ENCODE results near the gene NINL.
A peak's percentile ranks its signal among the peaks of the same experiment; 100 is the strongest.
"Not testable (repeated sequence)": the region's sequence is repeated elsewhere in the genome, so short reads cannot be mapped to it uniquely, and the experiment has no call there.

The NINL gene

DNA sequence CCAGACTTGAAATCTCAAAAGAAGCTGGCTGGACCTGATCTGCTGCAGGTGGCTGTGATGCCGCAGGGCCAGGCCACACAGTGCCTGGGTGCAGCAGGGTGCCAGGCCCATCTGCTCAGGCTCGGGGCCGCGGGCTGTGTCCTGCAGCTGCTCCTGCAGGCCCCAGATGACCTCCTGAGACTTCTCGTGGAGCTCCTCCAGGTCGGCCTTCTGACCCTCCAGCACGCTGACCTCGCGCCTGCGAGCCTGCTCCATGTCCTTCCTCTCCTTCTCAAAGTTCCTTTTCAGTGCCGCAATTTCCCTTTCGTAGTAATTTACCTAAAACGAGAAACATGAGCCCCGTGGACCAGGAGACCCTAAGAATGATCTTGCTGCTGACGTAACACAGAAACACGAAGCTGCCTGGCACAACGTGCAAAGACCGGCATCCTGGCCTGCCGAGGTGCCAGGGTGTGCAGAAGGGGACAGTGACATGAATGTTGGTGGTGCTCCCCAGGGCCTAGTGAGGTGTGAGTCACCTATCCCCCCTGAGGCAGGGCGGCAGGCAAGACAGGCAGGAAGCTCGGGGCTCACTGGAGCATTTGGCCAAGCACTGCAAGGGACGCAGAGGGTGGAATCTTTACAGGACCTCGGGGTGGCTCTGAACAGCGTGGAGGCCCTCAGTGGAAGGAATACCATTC lies 106.3 kb downstream of the NINL start:
- Mint-ChIP-seq H3K36me3 (no peaks in the 10 kb centered on the region), H3K27ac (no peak overlapping the region)
- CTCF ChIA-PET, result interaction anchor here (0.8 kb wide), 1 partner anchor 9 kb away, joined by 4 read pairs; no protein-coding TSS in a partner anchor

DNA sequence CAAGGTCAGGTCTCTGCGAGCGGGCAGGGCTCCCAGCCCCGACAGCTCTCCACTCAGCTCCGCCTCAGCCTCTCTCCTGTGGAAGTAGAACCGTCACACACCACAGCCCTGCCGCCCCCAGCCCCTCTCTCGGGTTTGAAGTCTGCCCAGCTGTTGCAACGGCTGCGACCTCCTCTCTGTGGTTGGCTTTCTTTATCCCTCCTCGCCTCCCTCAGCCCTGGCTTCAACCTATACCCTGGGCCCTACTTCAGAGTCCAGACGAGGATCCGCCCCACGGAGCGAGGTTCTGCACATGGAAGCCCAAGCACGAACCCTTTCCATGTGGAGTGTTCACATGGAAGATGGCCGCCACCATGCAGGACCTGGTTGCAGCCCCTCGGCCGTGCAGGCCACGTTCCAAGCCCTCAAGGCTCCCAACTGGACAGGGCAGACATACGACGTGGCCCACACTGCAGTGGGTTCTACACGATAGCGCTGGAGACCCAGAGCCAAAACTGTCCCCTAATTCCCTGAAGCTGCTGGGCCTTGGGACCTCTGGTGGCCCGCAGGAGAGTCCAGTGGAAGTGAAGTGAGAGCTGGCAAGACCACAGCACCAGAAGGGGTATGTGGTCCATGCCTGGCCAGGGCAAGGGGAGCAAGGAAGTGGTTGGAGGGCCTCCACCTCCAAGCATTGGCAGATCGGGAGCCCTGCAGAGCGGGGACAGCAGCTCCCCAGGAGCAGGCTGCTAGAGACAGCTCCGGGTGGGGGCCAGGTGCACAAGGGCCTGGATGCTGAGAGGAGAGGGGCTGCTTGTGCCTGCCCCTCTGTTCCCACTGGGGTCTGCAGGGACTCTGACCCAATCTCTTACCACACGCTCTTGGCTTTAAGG lies 108.1 kb downstream of the NINL start:
- no peaks in the 10 kb centered on the region for H3K4me1 Mint-ChIP-seq
- no peak overlapping the region for H3K27ac Mint-ChIP-seq
- no peak overlapping the region for H3K4me3 Mint-ChIP-seq
- H3K9me3 Mint-ChIP-seq, result no peaks in the 10 kb centered on the region
- no peak for DNase-seq
- no peaks in the 10 kb centered on the region for H3K27me3 Mint-ChIP-seq
- H3K36me3 Mint-ChIP-seq, result no peaks in the 10 kb centered on the region
- CTCF ChIA-PET, result no interaction called here

More for the DNA sequence above, 106.3 kb downstream of the NINL start:
- Mint-ChIP-seq H3K9me3 (no peaks in the 10 kb centered on the region), H3K4me3 (no peak overlapping the region), H3K27me3 (peaks cover 4% of the 10 kb centered on the region), H3K4me1 (peaks cover 3% of the 10 kb centered on the region)
- DNase-seq, result no peak

DNA sequence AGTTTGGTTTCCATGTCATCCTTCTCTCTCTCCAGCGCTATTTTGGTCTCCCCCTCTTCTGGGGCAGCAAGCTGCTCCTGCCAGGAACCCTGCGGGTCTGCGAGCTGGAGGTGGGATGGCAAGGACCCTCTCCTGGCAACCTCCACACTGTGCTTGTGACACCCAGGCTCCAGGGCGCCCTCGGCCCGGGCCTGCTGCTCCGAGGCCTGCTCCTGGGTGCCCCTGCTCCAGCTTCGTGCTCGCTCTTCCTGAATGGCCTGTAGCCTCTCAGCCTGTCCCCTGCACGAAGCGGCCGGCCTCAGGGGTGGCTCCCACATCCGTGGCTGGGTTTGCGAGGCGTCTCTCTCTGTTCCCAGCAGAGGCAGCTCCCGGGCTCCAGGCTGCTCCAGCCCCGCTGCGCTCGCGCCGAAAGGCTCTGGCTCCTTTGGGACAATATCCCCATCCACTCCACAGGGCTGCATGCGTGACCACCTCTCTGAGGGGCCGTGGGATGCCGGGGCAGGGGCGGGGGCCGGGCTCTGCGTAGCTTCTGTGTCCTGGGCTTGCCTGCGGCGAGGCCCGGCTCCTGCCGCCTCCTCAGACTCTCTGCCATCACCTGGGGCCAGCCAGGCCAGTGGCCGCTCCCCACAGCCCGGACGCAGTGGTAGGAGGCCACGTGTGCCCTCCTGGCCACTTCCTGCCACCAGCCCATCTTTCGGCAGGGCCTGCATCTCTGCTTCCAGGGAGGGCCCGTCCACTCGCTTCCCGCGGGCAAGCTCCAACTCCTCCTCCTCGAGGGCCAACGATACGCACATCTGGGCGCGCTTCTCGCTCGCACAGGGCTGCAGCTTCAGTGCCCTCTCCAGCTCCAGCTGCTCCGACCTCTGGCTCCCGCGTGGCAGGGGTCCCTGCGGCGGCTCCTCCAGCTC lies 109.0 kb downstream of the NINL start:
- H3K27ac Mint-ChIP-seq, result no peak overlapping the region
- H3K27me3 Mint-ChIP-seq, result no peaks in the 10 kb centered on the region
- no peaks in the 10 kb centered on the region for H3K36me3 Mint-ChIP-seq
- H3K4me3 Mint-ChIP-seq, result no peak overlapping the region
- DNase-seq, result no peak
- no peaks in the 10 kb centered on the region for H3K4me1 Mint-ChIP-seq
- no peaks in the 10 kb centered on the region for H3K9me3 Mint-ChIP-seq
- CTCF ChIA-PET, result no interaction called here

DNA sequence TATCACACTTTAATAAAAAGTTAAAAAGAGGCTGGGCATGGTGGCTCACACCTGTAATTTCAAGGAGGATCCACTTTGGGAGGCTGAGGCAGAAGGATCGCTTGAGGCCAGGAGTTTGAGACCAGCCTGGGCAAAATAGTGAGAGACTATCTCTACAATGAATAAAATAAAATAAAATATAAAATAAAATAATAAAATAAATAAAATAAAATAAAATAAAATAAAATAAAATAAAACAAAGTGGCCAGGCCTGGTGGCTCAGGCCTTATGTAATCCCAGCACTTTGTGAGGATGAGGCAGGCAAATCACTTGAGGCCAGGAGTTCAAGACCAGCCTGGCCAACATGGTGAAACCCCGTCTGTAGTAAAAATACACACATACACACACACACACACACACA lies 112.0 kb downstream of the NINL start:
- H3K4me1 Mint-ChIP-seq, H3K4me3 Mint-ChIP-seq, CTCF ChIA-PET: not testable (repeated sequence)

DNA sequence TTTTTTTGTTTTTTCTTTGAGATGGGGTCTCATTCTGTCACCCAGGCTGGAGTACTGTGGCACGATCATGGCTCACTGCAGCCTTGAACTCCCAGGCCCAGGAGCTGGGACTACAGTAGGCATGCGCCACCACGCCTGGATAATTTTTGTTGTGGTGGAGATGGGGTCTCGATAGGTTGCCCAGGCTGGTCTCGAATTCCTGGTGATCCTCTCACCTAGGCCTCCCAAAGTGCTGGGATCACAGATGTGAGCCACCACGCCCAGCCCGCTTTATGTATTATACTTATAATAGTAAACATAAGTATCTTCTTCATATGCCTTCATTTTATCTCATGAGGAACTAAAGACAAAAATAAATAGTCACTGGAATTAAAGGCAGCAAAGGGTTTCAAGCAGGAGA lies 114.3 kb downstream of the NINL start:
- Mint-ChIP-seq H3K9me3 (no peaks in the 10 kb centered on the region), H3K27me3 (no peaks in the 10 kb centered on the region), H3K36me3 (no peaks in the 10 kb centered on the region), H3K4me3 (no peak overlapping the region), H3K27ac (no peak overlapping the region), H3K4me1 (peaks cover 5% of the 10 kb centered on the region)
- CTCF ChIA-PET, result interaction anchor here (1.4 kb wide), 1 partner anchor 8 kb away, joined by 4 read pairs; no protein-coding TSS in a partner anchor
- no peak for DNase-seq

More for the DNA sequence above, 112.0 kb downstream of the NINL start:
- DNase-seq, H3K36me3 Mint-ChIP-seq, H3K27me3 Mint-ChIP-seq, H3K27ac Mint-ChIP-seq, H3K9me3 Mint-ChIP-seq: not testable (repeated sequence)

DNA sequence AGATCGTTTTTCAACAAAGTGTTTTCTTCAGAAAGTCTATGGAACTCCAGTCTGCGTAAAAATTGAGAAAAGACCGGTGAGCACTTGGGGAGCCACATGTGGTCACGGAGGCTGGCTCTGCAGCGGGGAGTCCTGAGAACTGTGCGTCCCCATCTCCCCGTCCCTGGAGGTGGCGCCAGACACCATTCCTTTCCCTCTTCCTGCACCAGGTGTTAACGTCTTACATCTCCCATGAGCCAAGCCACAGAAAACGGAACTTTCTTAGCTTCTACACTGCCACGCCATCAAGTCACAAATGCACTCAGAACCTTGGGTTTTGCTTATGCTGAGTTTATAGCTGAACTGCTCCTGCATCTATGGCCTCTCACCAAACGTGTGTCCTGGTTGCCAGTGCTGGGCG lies 115.3 kb downstream of the NINL start:
- Mint-ChIP-seq H3K9me3 (no peaks in the 10 kb centered on the region), H3K4me3 (no peak overlapping the region), H3K27ac (no peak overlapping the region), H3K27me3 (no peaks in the 10 kb centered on the region), H3K36me3 (no peaks in the 10 kb centered on the region), H3K4me1 (peaks cover 5% of the 10 kb centered on the region)
- CTCF ChIA-PET, result interaction anchor here (0.6 to 1.4 kb wide), 5 partner anchors 9 to 398 kb away, joined by 3 to 6 read pairs (median 3); no protein-coding TSS in a partner anchor
- DNase-seq, result peak; percentile 70

DNA sequence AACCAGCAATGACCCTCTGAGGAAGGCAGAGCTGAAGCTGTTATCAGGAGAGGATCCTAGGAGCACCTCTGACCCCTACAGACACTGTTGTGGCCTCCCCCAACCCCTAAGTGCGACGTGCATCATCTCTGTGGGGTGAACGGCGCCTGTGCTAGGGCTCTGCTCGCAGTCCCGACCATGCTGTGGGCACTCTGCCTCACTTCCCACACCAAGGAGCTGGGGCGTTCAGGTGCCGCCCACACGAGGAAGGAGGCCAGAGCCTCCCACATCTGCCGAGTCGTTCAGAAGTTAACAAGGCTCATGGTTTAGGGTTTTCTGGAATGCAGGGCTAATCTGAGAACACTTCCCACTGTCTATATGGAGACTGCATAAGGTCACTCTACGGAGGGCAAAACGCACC lies 115.8 kb downstream of the NINL start:
- CTCF ChIA-PET, result interaction anchor here (0.6 to 1.4 kb wide), 4 partner anchors 10 to 108 kb away, joined by 3 to 6 read pairs (median 4); no protein-coding TSS in a partner anchor
- H3K36me3 Mint-ChIP-seq, result no peaks in the 10 kb centered on the region

DNA sequence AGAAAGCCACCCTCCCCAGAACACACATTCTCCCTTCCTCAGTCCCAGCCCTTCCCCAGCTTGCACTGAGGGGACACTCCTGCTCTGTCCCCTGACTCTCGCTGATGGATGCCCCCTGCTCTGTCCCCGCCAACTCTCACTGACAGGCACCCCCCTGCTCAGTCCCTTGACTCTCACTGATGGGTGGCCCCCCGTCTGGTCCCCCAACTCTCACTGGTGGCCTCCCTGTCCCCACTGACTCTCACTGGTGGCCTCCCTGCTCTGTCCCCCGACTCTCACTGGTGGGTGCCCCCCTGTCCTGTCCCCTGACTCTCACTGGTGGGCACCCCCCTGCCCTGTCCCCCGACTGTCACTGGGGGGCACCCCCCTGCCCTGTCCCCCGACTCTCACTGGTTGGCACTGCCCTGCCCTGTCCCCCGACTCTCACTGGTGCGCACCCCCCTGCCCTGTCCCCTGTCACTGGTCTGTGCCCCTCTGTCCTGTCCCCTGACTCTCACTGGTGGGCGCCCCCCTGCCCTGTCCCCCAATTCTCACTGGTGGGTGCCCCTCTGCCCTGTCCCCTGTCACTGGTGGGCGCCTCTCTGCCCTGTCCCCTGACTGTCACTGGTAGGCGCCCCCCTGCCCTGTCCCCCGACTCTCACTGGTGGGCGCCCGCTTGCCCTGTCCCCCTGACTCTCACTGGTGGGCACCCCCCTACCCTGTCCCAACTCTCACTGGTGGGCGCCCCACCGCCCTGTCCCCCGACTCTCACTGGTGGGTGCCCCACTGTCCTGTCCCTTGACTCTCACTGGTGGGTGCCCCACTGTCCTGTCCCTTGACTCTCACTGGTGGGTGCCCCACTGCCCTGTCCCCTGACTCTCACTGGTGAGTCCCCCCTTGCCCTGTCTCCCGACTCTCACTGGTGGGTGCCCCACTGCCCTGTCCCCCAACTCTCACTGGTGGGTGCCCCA lies 116.9 kb downstream of the NINL start:
- Mint-ChIP-seq H3K36me3 (no peaks in the 10 kb centered on the region), H3K27ac (no peak overlapping the region), H3K9me3 (no peaks in the 10 kb centered on the region), H3K4me1 (peaks cover 5% of the 10 kb centered on the region), H3K4me3 (no peak overlapping the region), H3K27me3 (no peaks in the 10 kb centered on the region)
- no peak for DNase-seq
- CTCF ChIA-PET, result no interaction called here

More for the DNA sequence above, 115.8 kb downstream of the NINL start:
- DNase-seq, result no peak
- Mint-ChIP-seq H3K9me3 (no peaks in the 10 kb centered on the region), H3K4me3 (no peak overlapping the region), H3K27ac (no peak overlapping the region), H3K4me1 (peaks cover 5% of the 10 kb centered on the region), H3K27me3 (no peaks in the 10 kb centered on the region)

DNA sequence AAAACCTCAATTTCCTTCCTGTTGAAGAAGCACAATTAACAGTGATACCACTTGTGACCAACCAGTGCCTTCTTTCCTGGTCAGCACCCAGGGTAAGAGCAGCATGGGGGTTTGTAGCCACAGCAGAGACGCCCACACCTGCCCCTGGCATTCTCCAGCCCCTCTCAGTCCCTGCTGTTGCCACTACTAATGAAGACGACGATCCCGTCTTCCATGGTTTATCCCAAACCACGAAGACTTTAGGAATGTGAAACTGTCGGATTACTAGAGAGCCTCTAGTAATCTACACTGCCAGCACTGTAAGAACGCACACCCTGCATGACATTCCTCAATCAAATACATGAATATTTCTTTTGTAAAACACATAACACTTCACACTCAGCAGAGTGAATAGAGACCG lies 117.9 kb downstream of the NINL start:
- DNase-seq, result no peak
- no peak overlapping the region for H3K4me3 Mint-ChIP-seq

DNA sequence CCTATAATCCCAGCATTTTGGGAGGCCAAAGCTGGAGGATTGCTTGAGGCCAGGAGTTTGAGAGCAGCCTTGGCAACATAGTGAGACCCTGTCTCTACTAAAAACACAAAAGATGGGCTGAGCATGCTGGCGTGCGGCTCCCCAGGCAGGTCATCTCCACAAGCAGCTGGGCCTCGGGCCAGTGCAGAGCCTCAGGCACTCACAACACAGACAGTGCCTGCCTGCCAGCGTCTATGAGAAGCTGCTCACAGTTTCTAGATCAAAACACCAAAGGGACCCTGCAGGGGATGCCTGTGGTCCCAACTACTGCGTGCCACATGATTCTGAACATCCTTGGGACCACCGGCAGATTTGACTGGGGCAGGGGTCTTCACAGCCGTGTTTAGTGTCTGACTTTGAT lies 118.5 kb downstream of the NINL start:
- Mint-ChIP-seq H3K27ac (no peak overlapping the region), H3K27me3 (no peaks in the 10 kb centered on the region)
- CTCF ChIA-PET, result no interaction called here

More for the DNA sequence above, 117.9 kb downstream of the NINL start:
- Mint-ChIP-seq H3K36me3 (no peaks in the 10 kb centered on the region), H3K27me3 (no peaks in the 10 kb centered on the region), H3K27ac (no peak overlapping the region), H3K9me3 (no peaks in the 10 kb centered on the region), H3K4me1 (peaks cover 5% of the 10 kb centered on the region)
- CTCF ChIA-PET, result no interaction called here

DNA sequence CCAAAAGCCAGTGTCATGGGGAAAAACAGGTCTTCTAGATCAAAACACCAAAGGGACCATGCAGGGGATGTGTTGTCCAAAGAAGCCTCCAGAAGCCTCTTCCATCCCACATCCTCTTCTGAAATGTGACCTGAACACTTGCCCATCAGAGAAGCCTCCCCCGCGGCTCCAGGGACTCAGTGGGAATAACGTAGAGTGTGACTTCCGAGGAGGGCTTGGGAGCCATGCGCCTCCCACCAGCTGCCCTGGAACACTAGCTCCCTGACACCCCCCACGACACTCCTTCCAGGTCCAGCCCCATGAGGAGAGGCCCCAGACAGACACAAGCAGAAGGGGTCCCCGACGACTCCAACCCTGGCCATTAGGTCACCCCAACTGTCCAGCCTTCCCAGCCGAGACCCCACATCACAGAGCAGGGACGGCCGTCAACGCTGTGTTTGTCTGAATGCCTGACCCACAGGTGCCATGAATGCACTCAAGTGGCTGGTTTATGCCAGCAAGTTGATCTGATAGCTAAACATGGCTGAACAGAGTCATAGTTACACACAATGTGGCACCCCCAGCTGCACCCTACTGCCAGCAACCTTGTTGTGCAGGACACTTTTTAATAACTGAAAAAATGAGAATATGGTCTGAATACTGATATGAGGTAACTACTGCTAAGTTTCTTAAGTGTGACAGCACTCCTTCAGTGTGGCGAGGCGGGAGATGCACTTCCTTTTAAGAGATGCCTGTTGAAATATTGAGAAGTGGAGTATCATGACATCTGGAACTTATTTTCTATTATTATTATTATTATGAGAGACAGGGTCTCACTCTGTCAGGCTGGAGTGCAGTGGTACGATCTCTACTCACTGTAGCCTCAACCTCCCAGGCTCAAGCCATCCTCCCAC lies 119.8 kb downstream of the NINL start:
- no peak overlapping the region for H3K4me3 Mint-ChIP-seq
- CTCF ChIA-PET, result no interaction called here
- no peaks in the 10 kb centered on the region for H3K27me3 Mint-ChIP-seq
- H3K9me3 Mint-ChIP-seq, result no peaks in the 10 kb centered on the region
- H3K4me1 Mint-ChIP-seq, result peaks cover 5% of the 10 kb centered on the region
- no peak for DNase-seq
- H3K36me3 Mint-ChIP-seq, result no peaks in the 10 kb centered on the region
- no peak overlapping the region for H3K27ac Mint-ChIP-seq

More for the DNA sequence above, 118.5 kb downstream of the NINL start:
- Mint-ChIP-seq H3K4me1 (peaks cover 5% of the 10 kb centered on the region), H3K36me3 (no peaks in the 10 kb centered on the region), H3K4me3 (no peak overlapping the region), H3K9me3 (no peaks in the 10 kb centered on the region)
- DNase-seq, result no peak

DNA sequence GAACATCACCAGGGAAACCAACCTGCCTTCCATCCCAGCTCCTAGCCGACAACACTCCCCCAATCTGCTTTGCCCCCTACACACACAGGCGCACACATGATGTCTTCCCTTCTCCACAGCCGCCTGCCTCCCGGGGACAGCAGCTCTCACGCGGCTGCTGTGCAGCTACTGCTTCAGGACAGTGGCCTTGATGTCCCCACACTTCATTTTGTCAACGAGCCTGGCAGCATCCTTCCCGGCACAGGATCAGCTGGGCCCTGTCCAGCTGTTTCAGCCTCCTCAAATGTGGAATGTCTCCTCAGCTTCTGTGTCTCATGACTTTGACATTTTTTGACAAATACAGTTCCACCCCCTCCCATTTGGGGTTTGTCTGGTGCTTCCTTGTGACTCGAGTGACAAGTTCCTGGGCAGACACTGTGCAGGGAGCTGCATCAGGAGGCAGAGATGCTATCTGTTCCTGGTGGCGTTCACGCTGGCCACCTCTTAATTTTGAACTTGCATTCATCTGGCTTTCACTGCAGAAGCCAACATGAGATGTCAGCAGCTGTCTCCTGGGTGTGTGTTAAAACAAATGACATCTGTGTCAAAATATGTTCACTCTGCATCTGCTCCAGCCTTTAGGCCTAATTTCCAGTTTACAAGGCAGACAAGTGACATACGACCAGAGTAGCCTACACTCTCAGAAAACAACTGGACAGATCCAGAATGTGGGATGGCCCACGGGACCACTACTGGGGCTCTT lies 120.7 kb downstream of the NINL start:
- CTCF ChIA-PET, result no interaction called here
- no peaks in the 10 kb centered on the region for H3K9me3 Mint-ChIP-seq
- H3K4me3 Mint-ChIP-seq, result no peak overlapping the region
- DNase-seq, result no peak
- no peaks in the 10 kb centered on the region for H3K36me3 Mint-ChIP-seq
- H3K27ac Mint-ChIP-seq, result peak overlapping the region; percentile 14
- peaks cover 3% of the 10 kb centered on the region for H3K4me1 Mint-ChIP-seq
- no peaks in the 10 kb centered on the region for H3K27me3 Mint-ChIP-seq

Data from activated naive CD4-positive, alpha-beta T cell treated with anti-CD3 and anti-CD28 coated beads, Interleukin-2, amount 10 ng/mL, durations not matched to agents 7 days and 5 days (primary cell).